Fibroblast of lung (primary cell): ENCODE data around the gene NDC80.

Experiments used
- EZH2 ChIP-seq: IDR thresholded peaks from 2 replicates; pipeline ENCODE4 v1.5.1; 2012; ENCODE audit warnings: low read length, control low read depth, mild to moderate bottlenecking; ENCODE audit errors: missing control alignments
- TF ChIP-seq, protein P1 (sequence below), 2 donors: IDR thresholded peaks in 1 of 2; conservative IDR thresholded peaks in 1 of 2; 1 replicate in 1 of 2; 2 replicates in 1 of 2; pipeline ENCODE4 v1.5.1; 2011 to 2012; ENCODE audit warnings: low read length in 2 of 2, control low read depth in 1 of 2, inconsistent platforms in 1 of 2, low read depth in 1 of 2, mild to moderate bottlenecking in 1 of 2

DNA sequence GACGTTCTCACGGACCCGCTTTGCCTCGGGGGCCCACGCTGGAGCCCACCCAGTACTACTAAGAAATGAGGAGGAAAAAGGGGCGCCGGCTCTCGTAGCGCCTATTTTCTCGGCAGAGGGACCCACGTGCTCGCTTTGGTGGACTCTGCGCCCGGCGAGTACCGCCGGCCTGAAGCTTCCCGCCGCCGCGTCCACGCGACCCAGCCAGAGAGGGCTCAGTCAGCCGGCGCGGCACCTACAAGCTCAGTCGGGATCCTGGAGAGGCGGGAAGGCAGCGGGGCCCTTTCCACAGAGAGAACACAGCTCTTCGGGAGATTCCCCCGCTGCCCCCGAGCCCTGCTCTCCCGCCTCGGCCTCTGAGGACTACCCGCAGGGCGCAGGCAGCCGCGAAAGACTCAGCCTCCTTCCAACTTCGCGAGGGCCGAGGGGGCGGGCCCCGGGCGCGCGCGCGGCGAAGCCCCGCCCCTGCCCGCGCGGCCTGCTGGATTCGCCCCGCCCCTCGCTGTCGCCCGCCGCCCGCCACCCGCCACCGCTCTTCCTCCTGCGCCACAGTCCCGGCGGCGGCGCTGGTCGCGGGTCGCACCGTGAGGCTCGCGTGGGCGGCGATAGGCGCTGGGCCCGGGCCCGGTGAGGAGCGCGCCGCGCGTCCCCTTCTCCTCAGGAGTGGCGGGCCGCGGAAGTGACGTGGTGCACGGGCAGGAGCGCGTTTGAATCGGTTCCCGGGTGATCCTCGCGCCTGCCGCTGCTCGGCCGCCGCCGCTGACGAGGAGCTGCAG is 84.0 kb downstream of the NDC80 start, which contains the start of gene SMCHD1:
- TF ChIP-seq, protein P1, sequence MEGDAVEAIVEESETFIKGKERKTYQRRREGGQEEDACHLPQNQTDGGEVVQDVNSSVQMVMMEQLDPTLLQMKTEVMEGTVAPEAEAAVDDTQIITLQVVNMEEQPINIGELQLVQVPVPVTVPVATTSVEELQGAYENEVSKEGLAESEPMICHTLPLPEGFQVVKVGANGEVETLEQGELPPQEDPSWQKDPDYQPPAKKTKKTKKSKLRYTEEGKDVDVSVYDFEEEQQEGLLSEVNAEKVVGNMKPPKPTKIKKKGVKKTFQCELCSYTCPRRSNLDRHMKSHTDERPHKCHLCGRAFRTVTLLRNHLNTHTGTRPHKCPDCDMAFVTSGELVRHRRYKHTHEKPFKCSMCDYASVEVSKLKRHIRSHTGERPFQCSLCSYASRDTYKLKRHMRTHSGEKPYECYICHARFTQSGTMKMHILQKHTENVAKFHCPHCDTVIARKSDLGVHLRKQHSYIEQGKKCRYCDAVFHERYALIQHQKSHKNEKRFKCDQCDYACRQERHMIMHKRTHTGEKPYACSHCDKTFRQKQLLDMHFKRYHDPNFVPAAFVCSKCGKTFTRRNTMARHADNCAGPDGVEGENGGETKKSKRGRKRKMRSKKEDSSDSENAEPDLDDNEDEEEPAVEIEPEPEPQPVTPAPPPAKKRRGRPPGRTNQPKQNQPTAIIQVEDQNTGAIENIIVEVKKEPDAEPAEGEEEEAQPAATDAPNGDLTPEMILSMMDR (conservative IDR thresholded peaks at IDR 0.05 in 1 of 2, IDR thresholded peaks at IDR 0.05 in 1 of 2; ENCODE audit: low read depth in 1 of 2, low read length in 2 of 2) = no peak
- TF ChIP-seq EZH2 = no peak
